WTC11 (cell line): ENCODE measurements around the gene EHD2. TPM values are rescaled to one million over a fixed set of nuclear protein-coding genes. Genes with fewer than 3 reads are reported as not detected.

Experiments
- ATAC-seq: fragments of 200-7000 bp; cut with Tn5 transposase; 2 replicates; pipeline ENCODE4 v1.10.0; 2021; ENCODE audit warnings: mild to moderate bottlenecking, moderate library complexity
- CTCF ChIA-PET: fragments of 300-600 bp; sonication (Branson Sonifier 250); formaldehyde crosslinking; loops from one replicate; lab custom pipeline; 2021; ENCODE audit warnings: antibody characterized with exemption; lab: Charles Lee
- POLR2A ChIA-PET: fragments of 350-600 bp; sonication (Branson Sonifier 250); formaldehyde crosslinking; loops from one replicate; lab custom pipeline; 2021; ENCODE audit warnings: antibody characterized with exemption; lab: Charles Lee
- DNase-seq: peaks from one replicate; pipeline ENCODE4 v3.0.0; 2021; ENCODE audit warnings: low spot score
- H3K27ac Mint-ChIP-seq: 2 replicates; pipeline ENCODE4 v1.8.0; 2021; ENCODE audit warnings: mixed read lengths
- H3K27me3 Mint-ChIP-seq: 2 replicates; pipeline ENCODE4 v1.8.0; 2021; ENCODE audit warnings: low read depth, mild to moderate bottlenecking, moderate library complexity, mixed read lengths
- H3K36me3 Mint-ChIP-seq: 2 replicates; pipeline ENCODE4 v1.8.0; 2021; ENCODE audit warnings: mixed read lengths
- H3K4me1 Mint-ChIP-seq: 2 replicates; pipeline ENCODE4 v1.8.0; 2022; ENCODE audit warnings: mixed read lengths
- H3K4me3 Mint-ChIP-seq: 2 replicates; pipeline ENCODE4 v1.8.0; 2021; ENCODE audit warnings: mild to moderate bottlenecking, moderate library complexity, mixed read lengths
- H3K9me3 Mint-ChIP-seq: 2 replicates; pipeline ENCODE4 v1.8.0; 2021; ENCODE audit warnings: mixed read lengths
- ATF6 ChIP-seq: sonication (generic); formaldehyde crosslinking; IDR thresholded peaks from 2 replicates; pipeline ENCODE4 v1.8.1; 2023; ENCODE audit warnings: mild to moderate bottlenecking, missing genetic modification reagents
- CTCF ChIP-seq: fragments of 200-600 bp; IDR thresholded peaks from 2 replicates; pipeline ENCODE4 v1.8.0; 2022; ENCODE audit warnings: antibody characterized with exemption
- EMX1 ChIP-seq: fragments of 250-450 bp; sonication (Bioruptor Pico); IDR thresholded peaks from 2 replicates; pipeline ENCODE4 v1.8.0; 2021; ENCODE audit warnings: mild to moderate bottlenecking
- ESRRA ChIP-seq: sonication (generic); formaldehyde crosslinking; IDR thresholded peaks from 2 replicates; pipeline ENCODE4 v1.8.1; 2022; ENCODE audit warnings: mild to moderate bottlenecking, missing genetic modification reagents, borderline replicate concordance
- FOXP1 ChIP-seq: sonication (generic); formaldehyde crosslinking; IDR thresholded peaks from 2 replicates; pipeline ENCODE4 v1.8.0; 2022; ENCODE audit warnings: missing genetic modification reagents, mild to moderate bottlenecking, moderate library complexity, borderline replicate concordance
- NFE2L1 ChIP-seq: sonication (generic); formaldehyde crosslinking; IDR thresholded peaks from 2 replicates; pipeline ENCODE4 v1.8.1; 2023; ENCODE audit warnings: missing genetic modification reagents
- NFYB ChIP-seq: sonication (generic); formaldehyde crosslinking; conservative IDR thresholded peaks from 2 replicates; pipeline ENCODE4 v1.8.0; 2022; ENCODE audit warnings: low read depth, missing genetic modification reagents
- NR3C1 ChIP-seq: sonication (generic); formaldehyde crosslinking; conservative IDR thresholded peaks from 2 replicates; pipeline ENCODE4 v1.8.1; 2023; ENCODE audit warnings: low read depth, mild to moderate bottlenecking, missing genetic modification reagents
- PRRX2 ChIP-seq: fragments of 250-450 bp; sonication (Bioruptor Pico); IDR thresholded peaks from 2 replicates; pipeline ENCODE4 v1.8.0; 2021; ENCODE audit warnings: mild to moderate bottlenecking
- STAT6 ChIP-seq: sonication (generic); formaldehyde crosslinking; conservative IDR thresholded peaks from 2 replicates; pipeline ENCODE4 v1.8.1; 2023; ENCODE audit warnings: mild to moderate bottlenecking, low read depth, missing genetic modification reagents, moderate library complexity
- ZBTB21 ChIP-seq: sonication (generic); formaldehyde crosslinking; IDR thresholded peaks from 2 replicates; pipeline ENCODE4 v1.8.1; 2023; ENCODE audit warnings: mild to moderate bottlenecking, missing genetic modification reagents, borderline replicate concordance
- ZNF281 ChIP-seq: sonication (generic); formaldehyde crosslinking; IDR thresholded peaks from 2 replicates; pipeline ENCODE4 v1.8.0; 2023; ENCODE audit warnings: mild to moderate bottlenecking, missing genetic modification reagents
- ZNF396 ChIP-seq: fragments of 250-450 bp; sonication (Bioruptor Pico); IDR thresholded peaks from 2 replicates; pipeline ENCODE4 v1.8.0; 2021; ENCODE audit warnings: mild to moderate bottlenecking, moderate library complexity, borderline replicate concordance
- ZNF532 ChIP-seq: fragments of 250-450 bp; sonication (Bioruptor Pico); IDR thresholded peaks from 2 replicates; pipeline ENCODE4 v1.9.0; 2021; ENCODE audit warnings: mild to moderate bottlenecking, borderline replicate concordance
- total RNA-seq: library from RNA; stranded (reverse); gene quantifications from 3 replicates; pipeline ENCODE4 v1.2.3, GENCODE V29; 2021

The EHD2 gene
- total RNA-seq, 1 experiment from 2014 or later = 11.8 TPM

GRCh38 chr19:47735131-47735530 lies 21.9 kb downstream of the EHD2 start (continued):
- no peak for TF ChIP-seq ZNF532 (CRISPR knock-in tag)
- TF ChIP-seq NFYB (CRISPR knock-in tag) = no peak
- TF ChIP-seq NR3C1 (CRISPR knock-in tag) = no peak
- TF ChIP-seq PRRX2 (CRISPR knock-in tag) = no peak

GRCh38 chr19:47740866-47741519 lies 27.8 kb downstream of the EHD2 start:
- TF ChIP-seq ZNF396 (CRISPR knock-in tag) = no peak
- TF ChIP-seq NFYB (CRISPR knock-in tag) = no peak
- no peak for TF ChIP-seq EMX1 (CRISPR knock-in tag)
- no peak for TF ChIP-seq ATF6 (CRISPR knock-in tag)
- TF ChIP-seq CTCF = no peak
- no peak for TF ChIP-seq ZNF281 (CRISPR knock-in tag)
- TF ChIP-seq FOXP1 (CRISPR knock-in tag) = no peak
- no peak for TF ChIP-seq ESRRA (CRISPR knock-in tag)
- no peak for TF ChIP-seq STAT6
- TF ChIP-seq NFE2L1 = no peak
- no peak for TF ChIP-seq ZBTB21 (CRISPR knock-in tag)
- TF ChIP-seq, all 79 proteins: peak for 0
- no peak overlapping the region for H3K27ac Mint-ChIP-seq
- H3K4me1 Mint-ChIP-seq = peaks cover 9% of the 10 kb centered on the region; the same call in 1 of the 2 replicates
- H3K36me3 Mint-ChIP-seq = peaks cover 8% of the 10 kb centered on the region; the same call in 1 of the 2 replicates
- CTCF ChIA-PET = interaction anchor here (0.6 to 7.9 kb wide), 7 partner anchors 12 to 304 kb away, joined by 3 to 102 read pairs (median 3); partner anchors contain the start of gene EHD2
- H3K27me3 Mint-ChIP-seq = no peaks in the 10 kb centered on the region; the same call in 1 of the 2 replicates
- DNase-seq (no peak), ATAC-seq (no peak)
- no peak overlapping the region for H3K4me3 Mint-ChIP-seq
- H3K9me3 Mint-ChIP-seq = no peaks in the 10 kb centered on the region
- POLR2A ChIA-PET = no interaction called here
